ENCODE measurements around the gene RAB26.

Gene RAB26

DNA sequence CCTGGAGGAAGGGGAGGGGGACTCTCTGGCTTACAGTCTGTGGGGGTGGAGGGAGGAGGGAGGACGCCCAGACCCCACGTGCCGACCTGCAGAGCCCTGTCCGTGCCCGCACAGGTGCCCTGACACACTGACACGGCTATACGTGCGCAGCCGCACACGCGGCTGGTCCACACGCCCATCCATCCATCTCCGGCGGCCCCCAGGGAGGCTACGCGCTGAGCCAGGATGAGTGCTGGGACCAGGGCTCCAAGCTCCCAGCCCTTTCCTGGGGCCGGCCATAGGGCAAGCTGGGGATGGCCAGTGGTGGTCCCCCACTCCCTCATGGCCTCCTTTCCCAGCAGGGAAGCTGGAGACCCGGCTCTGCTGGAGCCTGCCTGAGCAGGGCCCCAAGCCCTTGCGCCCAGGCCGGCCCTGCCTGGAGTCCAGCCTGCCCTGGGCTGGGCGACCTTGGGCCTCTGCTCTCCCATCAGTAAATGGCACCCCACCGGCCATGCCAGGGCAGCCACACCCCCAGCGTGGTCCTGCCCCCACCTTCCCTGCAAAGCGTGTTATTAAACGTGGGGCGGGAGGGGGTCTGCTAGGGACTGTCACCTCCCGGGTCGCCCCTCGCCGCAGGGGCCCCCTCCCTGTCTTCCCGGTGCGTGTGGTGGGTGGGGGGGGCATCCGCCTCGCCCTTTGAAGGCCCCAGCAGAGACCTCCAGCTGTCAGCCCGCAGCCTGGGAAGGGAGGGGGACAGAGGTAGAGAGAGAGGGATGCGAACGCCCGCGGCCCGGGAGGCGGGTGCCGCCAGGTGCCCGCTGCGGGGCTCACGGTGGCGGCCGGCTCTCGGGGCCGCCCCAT, 47.1 kb downstream of the RAB26 start (continued):
- TF ChIP-seq ZNF335 (tag by site-specific recombination; conservative IDR thresholded peaks at IDR 0.05), result peak; percentile 43
- TF ChIP-seq ZNF341 (tag by site-specific recombination; IDR thresholded peaks at IDR 0.05; ENCODE audit: low read depth), result no peak
- TF ChIP-seq KLF9 (tag by site-specific recombination; IDR thresholded peaks at IDR 0.05; ENCODE audit: low read depth), result peak; percentile 63
- TF ChIP-seq, protein P1, sequence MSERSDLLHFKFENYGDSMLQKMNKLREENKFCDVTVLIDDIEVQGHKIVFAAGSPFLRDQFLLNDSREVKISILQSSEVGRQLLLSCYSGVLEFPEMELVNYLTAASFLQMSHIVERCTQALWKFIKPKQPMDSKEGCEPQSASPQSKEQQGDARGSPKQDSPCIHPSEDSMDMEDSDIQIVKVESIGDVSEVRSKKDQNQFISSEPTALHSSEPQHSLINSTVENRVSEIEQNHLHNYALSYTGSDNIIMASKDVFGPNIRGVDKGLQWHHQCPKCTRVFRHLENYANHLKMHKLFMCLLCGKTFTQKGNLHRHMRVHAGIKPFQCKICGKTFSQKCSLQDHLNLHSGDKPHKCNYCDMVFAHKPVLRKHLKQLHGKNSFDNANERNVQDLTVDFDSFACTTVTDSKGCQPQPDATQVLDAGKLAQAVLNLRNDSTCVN (tag by site-specific recombination; optimal IDR thresholded peaks at IDR 0.05), result peak; percentile 36
- TF ChIP-seq ZNF366 (tag by site-specific recombination; conservative IDR thresholded peaks at IDR 0.05), result no peak
- TF ChIP-seq GLIS1 (tag by site-specific recombination; IDR thresholded peaks at IDR 0.05), result peak; percentile 97
- no peak for TF ChIP-seq ZBTB21 (tag by site-specific recombination; IDR thresholded peaks at IDR 0.05)
- no peak for TF ChIP-seq ZNF571 (tag by site-specific recombination; IDR thresholded peaks at IDR 0.05)
- TF ChIP-seq ZBTB8A (tag by site-specific recombination; IDR thresholded peaks at IDR 0.05), result peak; percentile 70
- no peak for TF ChIP-seq ZNF202 (tag by site-specific recombination; IDR thresholded peaks at IDR 0.05; ENCODE audit: borderline replicate concordance)
- TF ChIP-seq ZBTB20 (tag by site-specific recombination; IDR thresholded peaks at IDR 0.05), result peak; percentile 58; the same call in 1 of the 2 replicates
- TF ChIP-seq ZNF555 (tag by site-specific recombination; conservative IDR thresholded peaks at IDR 0.05), result no peak

GRCh38 chr16:2196162-2196980, 47.9 kb downstream of the RAB26 start, which contains the start of gene CASKIN1:
Gene CASKIN1 (minus strand): TSS chr16:2196605. CDS start chr16:2196432, 173 bp downstream.
- POLR2A ChIA-PET, result interaction anchor here (0.5 to 2.5 kb wide), 5 partner anchors 27 to 1826 kb away, joined by 3 to 30 read pairs (median 4); partner anchors contain the start of genes DNASE1L2, E4F1, ECI1 and MRPL28
- CTCF ChIA-PET, result interaction anchor here (0.6 to 3.4 kb wide), 3 partner anchors 11 to 739 kb away, joined by 3 to 28 read pairs (median 5); no protein-coding TSS in a partner anchor
- Histone ChIP-seq H3K9me3 (ENCODE audit: control insufficient read depth, insufficient read depth, low read depth, low read length) (no peaks in the 10 kb centered on the region), H3K4me3 (ENCODE audit: low read depth, low read length) (peak within 1 kb of the TSS; percentile 42), H3K27ac (ENCODE audit: extremely low read depth, low read depth, low read length) (peak within 1 kb of the TSS; percentile 16; the same call in 1 of the 2 replicates), H3K4me1 (ENCODE audit: control insufficient read depth, insufficient read depth, low read length) (peaks cover 9% of the 10 kb centered on the region; the same call in 1 of the 2 replicates), H3K36me3 (ENCODE audit: control insufficient read depth in 2 of 2, insufficient read depth in 1 of 2, low read length in 2 of 2) (no peaks in the 10 kb centered on the region)
- TF ChIP-seq ZNF37A (tag by site-specific recombination; IDR thresholded peaks at IDR 0.05), result no peak
- no peak for TF ChIP-seq ZNF596 (tag by site-specific recombination; IDR thresholded peaks at IDR 0.05)
- no peak for TF ChIP-seq ZNF777 (tag by site-specific recombination; IDR thresholded peaks at IDR 0.05; ENCODE audit: borderline replicate concordance)
- TF ChIP-seq ZNF433 (tag by site-specific recombination; IDR thresholded peaks at IDR 0.05; ENCODE audit: low read depth), result no peak
- no peak for TF ChIP-seq ZFP37 (tag by site-specific recombination; IDR thresholded peaks at IDR 0.05)
- TF ChIP-seq ZNF626 (tag by site-specific recombination; IDR thresholded peaks at IDR 0.05), result no peak
- no peak for TF ChIP-seq ZNF140 (tag by site-specific recombination; IDR thresholded peaks at IDR 0.05)
- TF ChIP-seq ZBTB20 (tag by site-specific recombination; IDR thresholded peaks at IDR 0.05), result no peak
- TF ChIP-seq ZBTB11 (tag by site-specific recombination; conservative IDR thresholded peaks at IDR 0.05; ENCODE audit: low read depth), result no peak
- no peak for TF ChIP-seq ZNF624 (tag by site-specific recombination; IDR thresholded peaks at IDR 0.05)
- no peak for TF ChIP-seq SALL2 (tag by site-specific recombination; IDR thresholded peaks at IDR 0.05; ENCODE audit: borderline replicate concordance)
- TF ChIP-seq ZNF398 (tag by site-specific recombination; IDR thresholded peaks at IDR 0.05), result no peak
- no peak for TF ChIP-seq ZNF121 (tag by site-specific recombination; IDR thresholded peaks at IDR 0.05)
- TF ChIP-seq SCRT1 (tag by site-specific recombination; IDR thresholded peaks at IDR 0.05; ENCODE audit: borderline replicate concordance), result no peak
- TF ChIP-seq ZSCAN16 (tag by site-specific recombination; IDR thresholded peaks at IDR 0.05), result no peak
- TF ChIP-seq EGR2 (tag by site-specific recombination; IDR thresholded peaks at IDR 0.05; ENCODE audit: low read depth), result no peak

Measured in HEK293 (cell line).